Measurements from ENCODE around the gene OR52A1. TPM values are rescaled to one million over a fixed set of nuclear protein-coding genes. Genes with fewer than 3 reads are reported as not detected.
"Not testable (repeated sequence)": the region's sequence is repeated elsewhere in the genome, so short reads cannot be mapped to it uniquely, and the experiment has no call there.

OR52A1 gene
- total RNA-seq, 2 donors from 2014 or later, result not detected

GRCh38 chr11:5153574-5154431 is 754 bp downstream of the OR52A1 start:
- no peak overlapping the region for H3K27ac ChIP-seq
- TF ChIP-seq, protein P1, sequence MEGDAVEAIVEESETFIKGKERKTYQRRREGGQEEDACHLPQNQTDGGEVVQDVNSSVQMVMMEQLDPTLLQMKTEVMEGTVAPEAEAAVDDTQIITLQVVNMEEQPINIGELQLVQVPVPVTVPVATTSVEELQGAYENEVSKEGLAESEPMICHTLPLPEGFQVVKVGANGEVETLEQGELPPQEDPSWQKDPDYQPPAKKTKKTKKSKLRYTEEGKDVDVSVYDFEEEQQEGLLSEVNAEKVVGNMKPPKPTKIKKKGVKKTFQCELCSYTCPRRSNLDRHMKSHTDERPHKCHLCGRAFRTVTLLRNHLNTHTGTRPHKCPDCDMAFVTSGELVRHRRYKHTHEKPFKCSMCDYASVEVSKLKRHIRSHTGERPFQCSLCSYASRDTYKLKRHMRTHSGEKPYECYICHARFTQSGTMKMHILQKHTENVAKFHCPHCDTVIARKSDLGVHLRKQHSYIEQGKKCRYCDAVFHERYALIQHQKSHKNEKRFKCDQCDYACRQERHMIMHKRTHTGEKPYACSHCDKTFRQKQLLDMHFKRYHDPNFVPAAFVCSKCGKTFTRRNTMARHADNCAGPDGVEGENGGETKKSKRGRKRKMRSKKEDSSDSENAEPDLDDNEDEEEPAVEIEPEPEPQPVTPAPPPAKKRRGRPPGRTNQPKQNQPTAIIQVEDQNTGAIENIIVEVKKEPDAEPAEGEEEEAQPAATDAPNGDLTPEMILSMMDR (IDR thresholded peaks at IDR 0.05), result no peak
- DNase-seq, result no peak
- intact Hi-C loops (cut with DNase I), result no loop called here
- H3K36me3 ChIP-seq, result no peaks in the 10 kb centered on the region
- H3K4me3 ChIP-seq, result no peak overlapping the region
- H3K9me3 ChIP-seq, result no peaks in the 10 kb centered on the region
- no peaks in the 10 kb centered on the region for H3K4me1 ChIP-seq
- no peaks in the 10 kb centered on the region for H3K27me3 ChIP-seq
- no peak overlapping the region for H3K9ac ChIP-seq (ENCODE audit: low read depth in 2 of 2, low read length in 2 of 2)

DNA sequence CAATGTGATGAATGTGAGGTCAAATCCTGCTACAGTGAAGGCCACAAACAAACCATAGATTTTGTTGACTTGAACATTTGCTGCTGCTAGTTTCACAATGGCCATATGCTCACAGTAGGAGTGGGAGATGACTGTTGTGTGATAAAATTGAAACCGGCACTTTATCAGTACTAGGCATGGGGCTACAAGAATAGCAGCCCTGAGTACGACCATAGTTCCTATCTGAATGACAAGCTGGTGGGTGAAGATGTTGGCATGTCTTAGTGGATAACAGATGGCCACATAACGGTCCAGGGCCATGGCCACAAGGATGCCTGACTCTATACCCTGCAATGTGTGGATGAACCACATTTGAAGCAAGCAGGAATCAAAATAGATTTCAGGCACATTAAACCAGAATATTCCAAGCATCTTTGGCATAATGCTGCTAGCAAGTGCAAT is 2.8 kb downstream of the OR52A1 start:
- intact Hi-C loops (cut with DNase I), result no loop called here
- TF ChIP-seq, protein P1 (IDR thresholded peaks at IDR 0.05), result no peak
- Histone ChIP-seq H3K9me3 (no peaks in the 10 kb centered on the region), H3K27ac (no peak overlapping the region), H3K4me1 (no peaks in the 10 kb centered on the region), H3K27me3 (no peaks in the 10 kb centered on the region), H3K4me3 (no peak overlapping the region), H3K36me3 (no peaks in the 10 kb centered on the region), H3K9ac (ENCODE audit: low read depth in 2 of 2, low read length in 2 of 2) (no peak overlapping the region)
- no peak for DNase-seq

DNA sequence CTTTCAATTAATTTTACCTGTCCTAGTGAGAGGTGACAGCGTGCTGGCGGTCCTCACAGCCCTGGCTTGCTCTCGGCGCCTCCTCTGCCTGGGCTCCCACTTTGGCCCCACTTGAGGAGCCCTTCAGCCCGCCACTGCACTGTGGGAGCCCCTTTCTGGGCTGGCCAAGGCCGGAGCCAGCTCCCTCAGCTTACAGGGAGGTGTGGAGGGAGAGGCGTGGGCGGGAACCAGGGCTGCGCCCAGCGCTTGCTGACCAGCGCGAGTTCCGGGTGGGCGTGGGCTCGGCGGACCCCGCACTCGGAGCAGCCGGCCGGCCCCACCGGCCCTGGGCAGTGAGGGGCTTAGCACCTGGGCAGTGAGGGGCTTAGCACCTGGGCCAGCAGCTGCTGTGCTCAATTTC is 10.4 kb downstream of the OR52A1 start:
- H3K4me3 ChIP-seq; H3K36me3 ChIP-seq; H3K9ac ChIP-seq (ENCODE audit: low read depth in 2 of 2, low read length in 2 of 2); DNase-seq; intact Hi-C loops (cut with DNase I); H3K9me3 ChIP-seq; H3K4me1 ChIP-seq; H3K27me3 ChIP-seq; H3K27ac ChIP-seq: not testable (repeated sequence)

DNA sequence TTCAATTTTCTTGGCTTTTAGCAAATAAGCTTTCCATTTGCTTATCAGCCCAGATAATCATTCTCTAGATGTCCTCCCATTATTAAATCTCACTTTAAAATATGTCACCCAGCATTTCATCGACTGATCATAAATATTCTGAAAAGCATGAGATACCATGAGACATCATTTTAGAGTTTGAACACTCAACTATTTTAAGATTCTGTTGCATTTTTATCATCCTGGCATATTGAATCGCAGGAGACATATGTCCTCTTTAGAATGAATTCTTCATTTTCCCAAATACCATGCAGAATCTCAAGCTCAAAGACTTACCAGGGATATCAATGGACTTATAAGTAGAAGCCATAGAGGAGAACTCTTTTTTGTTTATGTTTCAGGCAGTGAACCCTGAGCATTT is 16.6 kb downstream of the OR52A1 start, which contains the start of gene OR52A5:
Gene OR52A5 (minus strand): TSS at position 361 of the 400 bp plus-strand sequence. CDS start 5,714 bp downstream, outside the sequence.
- no peak for DNase-seq
- no peaks in the 10 kb centered on the region for H3K4me1 ChIP-seq
- H3K4me3 ChIP-seq, result no peak within 1 kb of the TSS
- H3K9me3 ChIP-seq, result no peaks in the 10 kb centered on the region
- no peaks in the 10 kb centered on the region for H3K36me3 ChIP-seq
- no peaks in the 10 kb centered on the region for H3K27me3 ChIP-seq
- H3K27ac ChIP-seq, result no peak within 1 kb of the TSS
- no peak within 1 kb of the TSS for H3K9ac ChIP-seq (ENCODE audit: low read depth in 2 of 2, low read length in 2 of 2)
- intact Hi-C loops (cut with DNase I), result no loop called here
- TF ChIP-seq, protein P1 (IDR thresholded peaks at IDR 0.05), result no peak

- Histone ChIP-seq H3K27me3 (no peaks in the 10 kb centered on the region), H3K9me3 (no peaks in the 10 kb centered on the region), H3K9ac (ENCODE audit: low read depth in 2 of 2, low read length in 2 of 2) (no peak overlapping the region), H3K27ac (no peak overlapping the region), H3K36me3 (no peaks in the 10 kb centered on the region), H3K4me3 (no peak overlapping the region), H3K4me1 (no peaks in the 10 kb centered on the region)
- intact Hi-C loops (cut with DNase I), result no loop called here
- DNase-seq, result no peak
- TF ChIP-seq, protein P1 (IDR thresholded peaks at IDR 0.05), result no peak
Observed at GRCh38 chr11:5137014-5137413, 17.5 kb downstream of the OR52A1 start.

DNA sequence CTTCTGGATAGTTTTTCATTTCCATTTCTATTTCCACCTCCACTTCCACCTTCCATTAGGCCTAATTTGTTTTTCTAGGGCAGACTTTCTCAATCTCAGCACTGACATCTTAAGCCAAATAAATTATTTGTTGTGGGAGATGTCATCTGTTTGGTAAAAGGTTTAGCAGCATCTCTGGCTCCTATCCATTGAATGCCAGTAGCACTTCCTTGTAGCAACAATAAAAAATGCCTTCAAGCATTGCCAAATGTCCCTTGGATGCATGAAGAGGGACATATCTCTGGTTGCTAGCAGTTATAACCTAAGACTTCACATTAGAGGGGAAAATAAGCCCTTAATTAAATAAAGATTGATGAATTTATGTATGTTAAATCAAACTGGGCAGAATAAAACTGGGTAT is 18.3 kb downstream of the OR52A1 start:
- Histone ChIP-seq H3K36me3 (no peaks in the 10 kb centered on the region), H3K4me1 (no peaks in the 10 kb centered on the region), H3K27me3 (no peaks in the 10 kb centered on the region), H3K9ac (ENCODE audit: low read depth in 2 of 2, low read length in 2 of 2) (no peak overlapping the region), H3K9me3 (no peaks in the 10 kb centered on the region), H3K27ac (no peak overlapping the region), H3K4me3 (no peak overlapping the region)
- no peak for DNase-seq
- TF ChIP-seq, protein P1 (IDR thresholded peaks at IDR 0.05), result no peak
- intact Hi-C loops (cut with DNase I), result no loop called here
